Peyer's patch (tissue), 4 donors: ENCODE data around the gene THBS1.

ENCODE experiments used
- POLR2A ChIP-seq, 2 donors: fragments of 450-650 bp; IDR thresholded peaks; one replicate each; pipeline ENCODE4 v1.5.1; 2017; ENCODE audit warnings: antibody characterized with exemption in 2 of 2, mild to moderate bottlenecking in 2 of 2, moderate library complexity in 2 of 2
- TF ChIP-seq, protein P1 (sequence below), 6 experiments: fragments of 450-650 bp in 4 of 6; fragments of 200-600 bp in 2 of 6; sonication (generic) in 1 of 6; IDR thresholded peaks; one replicate each; pipeline ENCODE4 v1.5.1; 2017 to 2019; ENCODE audit warnings: antibody characterized with exemption in 6 of 6, mild to moderate bottlenecking in 3 of 6, moderate library complexity in 1 of 6

DNA sequence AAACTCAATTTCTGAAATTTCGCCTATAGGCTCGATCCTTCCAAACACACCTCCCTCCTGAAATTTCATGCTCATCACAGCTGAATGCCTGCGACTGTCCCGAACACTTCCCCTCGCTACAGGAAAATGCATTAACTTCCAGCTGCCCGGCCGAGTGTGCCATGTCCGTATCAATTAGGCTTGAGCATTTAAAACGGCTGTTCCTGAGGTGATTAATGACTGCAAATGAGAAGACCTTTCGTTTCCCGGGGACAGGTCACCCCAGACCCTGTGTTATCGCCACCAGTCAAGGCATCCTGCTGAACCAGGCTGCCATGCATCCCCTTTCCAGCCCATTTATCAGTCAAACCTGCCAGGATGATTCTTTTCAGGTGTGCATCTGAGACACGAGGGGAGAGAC lies 63.3 kb downstream of the THBS1 start:
- TF ChIP-seq, protein P1, sequence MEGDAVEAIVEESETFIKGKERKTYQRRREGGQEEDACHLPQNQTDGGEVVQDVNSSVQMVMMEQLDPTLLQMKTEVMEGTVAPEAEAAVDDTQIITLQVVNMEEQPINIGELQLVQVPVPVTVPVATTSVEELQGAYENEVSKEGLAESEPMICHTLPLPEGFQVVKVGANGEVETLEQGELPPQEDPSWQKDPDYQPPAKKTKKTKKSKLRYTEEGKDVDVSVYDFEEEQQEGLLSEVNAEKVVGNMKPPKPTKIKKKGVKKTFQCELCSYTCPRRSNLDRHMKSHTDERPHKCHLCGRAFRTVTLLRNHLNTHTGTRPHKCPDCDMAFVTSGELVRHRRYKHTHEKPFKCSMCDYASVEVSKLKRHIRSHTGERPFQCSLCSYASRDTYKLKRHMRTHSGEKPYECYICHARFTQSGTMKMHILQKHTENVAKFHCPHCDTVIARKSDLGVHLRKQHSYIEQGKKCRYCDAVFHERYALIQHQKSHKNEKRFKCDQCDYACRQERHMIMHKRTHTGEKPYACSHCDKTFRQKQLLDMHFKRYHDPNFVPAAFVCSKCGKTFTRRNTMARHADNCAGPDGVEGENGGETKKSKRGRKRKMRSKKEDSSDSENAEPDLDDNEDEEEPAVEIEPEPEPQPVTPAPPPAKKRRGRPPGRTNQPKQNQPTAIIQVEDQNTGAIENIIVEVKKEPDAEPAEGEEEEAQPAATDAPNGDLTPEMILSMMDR (IDR thresholded peaks at IDR 0.05): no peak
- TF ChIP-seq POLR2A (IDR thresholded peaks at IDR 0.05): no peak
